Caco-2 (cell line): Measurements from ENCODE around the gene SERGEF. TPM values are rescaled to one million over a fixed set of nuclear protein-coding genes. Genes with fewer than 3 reads are reported as not detected.

Experiments used
- BruUV-seq: library from RNA; stranded (reverse); fragments of 400-500 nt; replicated peaks from 2 replicates; lab custom pipeline; 2021; lab: Mats Ljungman, UMichigan
- CTCF ChIA-PET: fragments of 300-600 bp; sonication (Branson Sonifier 250); formaldehyde crosslinking; loops from one replicate; lab custom pipeline; 2022; ENCODE audit warnings: antibody characterized with exemption; lab: Charles Lee
- POLR2A ChIA-PET: fragments of 300-600 bp; sonication (Branson Sonifier 250); formaldehyde crosslinking; loops from one replicate; lab custom pipeline; 2022; ENCODE audit warnings: antibody characterized with exemption; lab: Charles Lee
- DNase-seq, 2 experiments: peaks; one replicate each; pipeline versions ENCODE4 v3.0.0 to v3.0.0-alpha.2; 2020 to 2022
- H3K27me3 ChIP-seq: replicated peaks from 2 replicates; pipeline ENCODE4 v1.6.0; 2011; ENCODE audit warnings: low read length; ENCODE audit not compliant: control insufficient read depth, insufficient read depth
- H3K36me3 ChIP-seq: 2 replicates; pipeline ENCODE4 v1.5.1; 2011; ENCODE audit warnings: low read length; ENCODE audit not compliant: control insufficient read depth, insufficient read depth
- H3K4me1 ChIP-seq: fragments of 250-450 bp; sonication (Bioruptor Pico); 2 replicates; pipeline ENCODE4 v1.5.1; 2020; ENCODE audit warnings: mild to moderate bottlenecking
- H3K4me3 ChIP-seq: 2 replicates; pipeline ENCODE4 v1.5.1; 2011; ENCODE audit warnings: low read depth, mild to moderate bottlenecking, control low read depth, low read length
- H3K9me3 ChIP-seq: fragments of 250-450 bp; sonication (Bioruptor Pico); 2 replicates; pipeline ENCODE4 v1.5.1; 2020; ENCODE audit warnings: mild to moderate bottlenecking, moderate library complexity
- H3K27ac Mint-ChIP-seq: one replicate; pipeline ENCODE4 v1.8.0; 2022; ENCODE audit warnings: mixed read lengths; ENCODE audit not compliant: unreplicated experiment
- H3K27me3 Mint-ChIP-seq: one replicate; pipeline ENCODE4 v1.8.0; 2022; ENCODE audit warnings: mixed read lengths; ENCODE audit not compliant: insufficient read depth, unreplicated experiment
- H3K36me3 Mint-ChIP-seq: one replicate; pipeline ENCODE4 v1.8.0; 2022; ENCODE audit warnings: mild to moderate bottlenecking, mixed read lengths; ENCODE audit not compliant: insufficient read depth, unreplicated experiment
- H3K4me1 Mint-ChIP-seq: one replicate; pipeline ENCODE4 v1.8.0; 2022; ENCODE audit warnings: low read depth, mixed read lengths; ENCODE audit not compliant: unreplicated experiment
- H3K4me3 Mint-ChIP-seq: one replicate; pipeline ENCODE4 v1.8.0; 2022; ENCODE audit warnings: mild to moderate bottlenecking, moderate library complexity, mixed read lengths; ENCODE audit not compliant: unreplicated experiment
- H3K9me3 Mint-ChIP-seq: one replicate; pipeline ENCODE4 v1.8.0; 2022; ENCODE audit warnings: mixed read lengths; ENCODE audit not compliant: unreplicated experiment
- CTCF ChIP-seq, 2 experiments: fragments of 200-600 bp in 1 of 2; IDR thresholded peaks; 1 replicate in 1 of 2; 2 replicates in 1 of 2; pipeline versions ENCODE4 v1.5.1 to v1.8.0; 2011 to 2022; ENCODE audit warnings: antibody characterized with exemption in 1 of 2, control low read depth in 1 of 2, inconsistent platforms in 1 of 2, low read depth in 1 of 2, low read length in 1 of 2, mild to moderate bottlenecking in 1 of 2, moderate library complexity in 1 of 2; ENCODE audit not compliant: insufficient read depth in 1 of 2, severe bottlenecking in 1 of 2, unreplicated experiment in 1 of 2
- intact Hi-C: fragments of 100-400 bp; cut with micrococcal nuclease; formaldehyde crosslinking; loops from one replicate; pipeline ENCODE4 v1.10.0; 2022; ENCODE audit not compliant: unreplicated experiment
- total RNA-seq: library from RNA; stranded (reverse); gene quantifications from 2 replicates; pipeline ENCODE4 v1.2.3, GENCODE V29; 2022

SERGEF gene
- total RNA-seq, 1 experiment from 2014 or later, result 17.5 TPM

GRCh38 chr11:17929171-17929570, 83.7 kb downstream of the SERGEF start:
- no TSS peak for BruUV-seq
- Mint-ChIP-seq H3K4me1 (no peaks in the 10 kb centered on the region), H3K4me3 (no peak overlapping the region), H3K27ac (no peak overlapping the region), H3K27me3 (no peaks in the 10 kb centered on the region), H3K36me3 (no peaks in the 10 kb centered on the region), H3K9me3 (peaks cover 6% of the 10 kb centered on the region)
- no peaks in the 10 kb centered on the region for H3K36me3 ChIP-seq
- POLR2A ChIA-PET, result no interaction called here
- no peaks in the 10 kb centered on the region for H3K9me3 ChIP-seq
- intact Hi-C loops, result no loop called here
- no peak overlapping the region for H3K4me3 ChIP-seq
- no peaks in the 10 kb centered on the region for H3K27me3 ChIP-seq
- DNase-seq, result no peak
- CTCF ChIA-PET, result no interaction called here
- no peaks in the 10 kb centered on the region for H3K4me1 ChIP-seq
- TF ChIP-seq CTCF (IDR thresholded peaks at IDR 0.05; ENCODE audit: insufficient read depth in 1 of 2, low read depth in 1 of 2, low read length in 1 of 2, severe bottlenecking in 1 of 2, unreplicated experiment in 1 of 2), result no peak

GRCh38 chr11:17927681-17928343, 85.0 kb downstream of the SERGEF start:
- Histone ChIP-seq H3K36me3 (no peaks in the 10 kb centered on the region), H3K4me3 (no peak overlapping the region), H3K27me3 (no peaks in the 10 kb centered on the region), H3K9me3 (no peaks in the 10 kb centered on the region), H3K4me1 (no peaks in the 10 kb centered on the region)
- ChIA-PET CTCF (interaction anchor here (0.6 kb wide), 1 partner anchor 165 kb away, joined by 3 read pairs; no protein-coding TSS in a partner anchor), POLR2A (no interaction called here)
- H3K4me3 Mint-ChIP-seq, result no peak overlapping the region
- no peak overlapping the region for H3K27ac Mint-ChIP-seq
- no peaks in the 10 kb centered on the region for H3K36me3 Mint-ChIP-seq
- BruUV-seq, result no TSS peak
- peaks cover 6% of the 10 kb centered on the region for H3K9me3 Mint-ChIP-seq
- intact Hi-C loops, result no loop called here
- no peak for DNase-seq
- H3K27me3 Mint-ChIP-seq, result no peaks in the 10 kb centered on the region
- no peaks in the 10 kb centered on the region for H3K4me1 Mint-ChIP-seq
- TF ChIP-seq CTCF (IDR thresholded peaks at IDR 0.05; ENCODE audit: insufficient read depth in 1 of 2, low read depth in 1 of 2, low read length in 1 of 2, severe bottlenecking in 1 of 2, unreplicated experiment in 1 of 2), result no peak

DNA sequence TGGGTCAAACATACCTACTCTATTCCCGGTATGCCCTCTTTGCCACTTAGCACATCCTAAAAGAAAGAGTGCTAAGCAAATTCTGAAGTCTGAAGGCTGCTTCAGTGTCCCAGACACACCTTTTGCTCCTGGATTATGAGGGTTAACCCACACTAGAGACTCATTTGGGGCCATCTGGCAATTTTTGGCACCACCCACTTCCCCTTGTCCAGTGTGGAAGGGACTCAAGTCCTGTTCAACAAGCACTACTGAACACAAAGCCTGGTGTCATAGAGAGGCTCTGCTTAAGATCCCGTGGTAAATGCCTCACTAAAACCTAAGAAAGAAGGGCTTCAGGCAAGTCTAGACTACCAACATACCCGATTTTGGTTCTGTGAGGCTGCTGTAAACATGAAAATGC, 85.8 kb downstream of the SERGEF start:
- no TSS peak for BruUV-seq
- no peak for DNase-seq
- H3K36me3 ChIP-seq, result no peaks in the 10 kb centered on the region
- Mint-ChIP-seq H3K4me1 (no peaks in the 10 kb centered on the region), H3K36me3 (no peaks in the 10 kb centered on the region), H3K27me3 (no peaks in the 10 kb centered on the region), H3K4me3 (no peak overlapping the region), H3K9me3 (peaks cover 2% of the 10 kb centered on the region), H3K27ac (no peak overlapping the region)
- H3K27me3 ChIP-seq, result no peaks in the 10 kb centered on the region
- no peaks in the 10 kb centered on the region for H3K4me1 ChIP-seq
- no peak overlapping the region for H3K4me3 ChIP-seq
- intact Hi-C loops, result no loop called here
- POLR2A ChIA-PET, result no interaction called here
- TF ChIP-seq CTCF (IDR thresholded peaks at IDR 0.05; ENCODE audit: insufficient read depth in 1 of 2, low read depth in 1 of 2, low read length in 1 of 2, severe bottlenecking in 1 of 2, unreplicated experiment in 1 of 2), result no peak
- H3K9me3 ChIP-seq, result no peaks in the 10 kb centered on the region
- CTCF ChIA-PET, result no interaction called here
